HL-60 (cell line): ENCODE data around the gene TAF11L7.

Experiments
- GABPA ChIP-seq: IDR thresholded peaks from 2 replicates; pipeline ENCODE4 v1.6.1; 2012; ENCODE audit warnings: low read depth
- POLR2AphosphoS5 ChIP-seq: IDR thresholded peaks from 2 replicates; pipeline ENCODE4 v1.6.1; 2012; ENCODE audit warnings: low read depth
- SPI1 ChIP-seq: IDR thresholded peaks from 2 replicates; pipeline ENCODE4 v1.6.1; 2012; ENCODE audit warnings: low read depth, mild to moderate bottlenecking, borderline replicate concordance
- TF ChIP-seq, protein P1 (sequence below): IDR thresholded peaks from one replicate; pipeline ENCODE4 v1.5.1; 2011; ENCODE audit warnings: low read length, control low read depth, inconsistent platforms; ENCODE audit not compliant: insufficient read depth
- TF ChIP-seq, protein P2 (sequence below): IDR thresholded peaks from 2 replicates; pipeline ENCODE4 v1.6.1; 2012; ENCODE audit warnings: low read depth; ENCODE audit not compliant: insufficient replicate concordance

DNA sequence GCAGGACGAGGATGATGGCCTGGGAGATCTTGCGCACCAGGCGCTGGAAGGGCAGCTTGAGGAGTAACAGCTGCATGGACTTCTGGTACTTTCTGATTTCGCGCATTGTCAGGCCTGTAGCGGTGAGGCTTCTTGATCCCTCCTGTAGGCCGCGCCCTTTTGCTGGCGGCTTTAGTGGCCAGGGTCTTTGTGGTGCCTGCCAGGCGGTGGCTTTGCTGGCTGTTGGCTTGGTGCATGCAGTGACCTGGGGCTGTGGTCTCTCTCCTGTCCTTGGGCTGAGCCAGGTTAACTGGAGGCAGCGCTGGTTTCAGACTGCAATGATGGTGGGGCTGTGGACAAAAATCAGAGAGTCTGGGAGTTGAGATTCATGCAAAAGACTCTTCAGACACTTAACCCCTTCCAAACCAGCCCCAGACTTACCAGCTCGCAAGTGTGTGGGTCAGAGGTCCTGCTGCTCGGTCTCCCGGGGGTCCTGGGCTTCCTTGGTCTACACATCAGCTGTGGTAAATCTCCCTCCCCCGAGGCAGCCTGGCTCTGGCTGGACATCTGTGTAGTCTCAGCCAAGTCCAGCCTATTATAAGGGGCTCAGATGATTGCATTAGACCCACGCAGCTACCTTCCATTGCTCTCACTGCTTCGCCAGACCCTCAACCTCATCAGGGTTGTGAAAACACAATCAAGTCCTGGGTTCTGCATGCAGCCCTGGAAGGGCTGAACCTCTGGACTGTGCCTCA lies 29.5 kb upstream of the TAF11L7 start:
- TF ChIP-seq, protein P1, sequence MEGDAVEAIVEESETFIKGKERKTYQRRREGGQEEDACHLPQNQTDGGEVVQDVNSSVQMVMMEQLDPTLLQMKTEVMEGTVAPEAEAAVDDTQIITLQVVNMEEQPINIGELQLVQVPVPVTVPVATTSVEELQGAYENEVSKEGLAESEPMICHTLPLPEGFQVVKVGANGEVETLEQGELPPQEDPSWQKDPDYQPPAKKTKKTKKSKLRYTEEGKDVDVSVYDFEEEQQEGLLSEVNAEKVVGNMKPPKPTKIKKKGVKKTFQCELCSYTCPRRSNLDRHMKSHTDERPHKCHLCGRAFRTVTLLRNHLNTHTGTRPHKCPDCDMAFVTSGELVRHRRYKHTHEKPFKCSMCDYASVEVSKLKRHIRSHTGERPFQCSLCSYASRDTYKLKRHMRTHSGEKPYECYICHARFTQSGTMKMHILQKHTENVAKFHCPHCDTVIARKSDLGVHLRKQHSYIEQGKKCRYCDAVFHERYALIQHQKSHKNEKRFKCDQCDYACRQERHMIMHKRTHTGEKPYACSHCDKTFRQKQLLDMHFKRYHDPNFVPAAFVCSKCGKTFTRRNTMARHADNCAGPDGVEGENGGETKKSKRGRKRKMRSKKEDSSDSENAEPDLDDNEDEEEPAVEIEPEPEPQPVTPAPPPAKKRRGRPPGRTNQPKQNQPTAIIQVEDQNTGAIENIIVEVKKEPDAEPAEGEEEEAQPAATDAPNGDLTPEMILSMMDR = no peak
- TF ChIP-seq, protein P2, sequence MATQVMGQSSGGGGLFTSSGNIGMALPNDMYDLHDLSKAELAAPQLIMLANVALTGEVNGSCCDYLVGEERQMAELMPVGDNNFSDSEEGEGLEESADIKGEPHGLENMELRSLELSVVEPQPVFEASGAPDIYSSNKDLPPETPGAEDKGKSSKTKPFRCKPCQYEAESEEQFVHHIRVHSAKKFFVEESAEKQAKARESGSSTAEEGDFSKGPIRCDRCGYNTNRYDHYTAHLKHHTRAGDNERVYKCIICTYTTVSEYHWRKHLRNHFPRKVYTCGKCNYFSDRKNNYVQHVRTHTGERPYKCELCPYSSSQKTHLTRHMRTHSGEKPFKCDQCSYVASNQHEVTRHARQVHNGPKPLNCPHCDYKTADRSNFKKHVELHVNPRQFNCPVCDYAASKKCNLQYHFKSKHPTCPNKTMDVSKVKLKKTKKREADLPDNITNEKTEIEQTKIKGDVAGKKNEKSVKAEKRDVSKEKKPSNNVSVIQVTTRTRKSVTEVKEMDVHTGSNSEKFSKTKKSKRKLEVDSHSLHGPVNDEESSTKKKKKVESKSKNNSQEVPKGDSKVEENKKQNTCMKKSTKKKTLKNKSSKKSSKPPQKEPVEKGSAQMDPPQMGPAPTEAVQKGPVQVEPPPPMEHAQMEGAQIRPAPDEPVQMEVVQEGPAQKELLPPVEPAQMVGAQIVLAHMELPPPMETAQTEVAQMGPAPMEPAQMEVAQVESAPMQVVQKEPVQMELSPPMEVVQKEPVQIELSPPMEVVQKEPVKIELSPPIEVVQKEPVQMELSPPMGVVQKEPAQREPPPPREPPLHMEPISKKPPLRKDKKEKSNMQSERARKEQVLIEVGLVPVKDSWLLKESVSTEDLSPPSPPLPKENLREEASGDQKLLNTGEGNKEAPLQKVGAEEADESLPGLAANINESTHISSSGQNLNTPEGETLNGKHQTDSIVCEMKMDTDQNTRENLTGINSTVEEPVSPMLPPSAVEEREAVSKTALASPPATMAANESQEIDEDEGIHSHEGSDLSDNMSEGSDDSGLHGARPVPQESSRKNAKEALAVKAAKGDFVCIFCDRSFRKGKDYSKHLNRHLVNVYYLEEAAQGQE = no peak
- no peak for TF ChIP-seq GABPA
- TF ChIP-seq POLR2AphosphoS5 = no peak
- no peak for TF ChIP-seq SPI1
